DND-41 (cell line): Measurements from ENCODE around the gene GALNT18.

Experiments used
- ATAC-seq: fragments of 200-7000 bp; cut with Tn5 transposase; 3 replicates; pipeline ENCODE4 v1.9.1; 2021; ENCODE audit warnings: low read depth; ENCODE audit not compliant: insufficient read depth
- DNase-seq: peaks from one replicate; pipeline ENCODE4 v3.0.0-alpha.2; 2020
- H2AFZ ChIP-seq: 2 replicates; pipeline ENCODE4 v1.6.0; 2012; ENCODE audit warnings: low read depth, low read length
- H3K27ac ChIP-seq: 2 replicates; pipeline ENCODE4 v1.5.1; 2012; ENCODE audit warnings: low read length, inconsistent platforms
- H3K27me3 ChIP-seq: fragments of 200-600 bp; sonication (generic); 2 replicates; pipeline ENCODE4 v1.6.0; 2012; ENCODE audit warnings: low read length, mild to moderate bottlenecking, inconsistent platforms; ENCODE audit not compliant: insufficient read depth, poor library complexity
- H3K36me3 ChIP-seq: 2 replicates; pipeline ENCODE4 v1.5.1; 2012; ENCODE audit warnings: low read length, inconsistent platforms; ENCODE audit not compliant: insufficient read depth
- H3K4me1 ChIP-seq: 2 replicates; pipeline ENCODE4 v1.5.1; 2012; ENCODE audit warnings: mild to moderate bottlenecking, low read length; ENCODE audit not compliant: insufficient read depth
- H3K4me2 ChIP-seq: 2 replicates; pipeline ENCODE4 v1.6.0; 2012; ENCODE audit warnings: mild to moderate bottlenecking, moderate library complexity, low read length, inconsistent platforms; ENCODE audit not compliant: insufficient read depth
- H3K4me3 ChIP-seq, 2 experiments: fragments of 200-600 bp in 1 of 2; shearing (Covaris generic) in 1 of 2; 2 replicates each; pipeline ENCODE4 v1.5.1; 2012 to 2016; ENCODE audit warnings: inconsistent platforms in 2 of 2, low read length in 2 of 2, mild to moderate bottlenecking in 2 of 2, low read depth in 1 of 2, moderate library complexity in 1 of 2
- H3K79me2 ChIP-seq: 2 replicates; pipeline ENCODE4 v1.6.0; 2012; ENCODE audit warnings: low read length, inconsistent platforms; ENCODE audit not compliant: insufficient read depth
- H3K9ac ChIP-seq: 2 replicates; pipeline ENCODE4 v1.6.0; 2012; ENCODE audit warnings: low read depth, mild to moderate bottlenecking, inconsistent platforms, low read length, moderate library complexity
- H3K9me3 ChIP-seq: 2 replicates; pipeline ENCODE4 v1.5.1; 2012; ENCODE audit warnings: low read length, moderate library complexity, mild to moderate bottlenecking, inconsistent platforms; ENCODE audit not compliant: insufficient read depth, severe bottlenecking
- H4K20me1 ChIP-seq: 2 replicates; pipeline ENCODE4 v1.6.0; 2012; ENCODE audit warnings: low read length; ENCODE audit not compliant: insufficient read depth
- EZH2 ChIP-seq: IDR thresholded peaks from 3 replicates; pipeline ENCODE4 v1.6.1; 2012; ENCODE audit warnings: borderline replicate concordance, low read depth, mild to moderate bottlenecking, moderate library complexity, low read length, inconsistent platforms; ENCODE audit not compliant: severe bottlenecking
- TF ChIP-seq, protein P1 (sequence below): IDR thresholded peaks from 2 replicates; pipeline ENCODE4 v1.5.1; 2012; ENCODE audit warnings: borderline replicate concordance, low read length, moderate library complexity, mild to moderate bottlenecking; ENCODE audit not compliant: poor library complexity, severe bottlenecking; ENCODE audit errors: extremely low read depth

The GALNT18 gene

GRCh38 chr11:11426226-11426952, 195.4 kb downstream of the GALNT18 start:
- no peaks in the 10 kb centered on the region for H3K9me3 ChIP-seq
- H2AFZ ChIP-seq, result no peak overlapping the region
- H3K4me3 ChIP-seq, result no peak overlapping the region
- H3K4me2 ChIP-seq, result no peak overlapping the region
- no peaks in the 10 kb centered on the region for H3K79me2 ChIP-seq
- ATAC-seq (no peak), DNase-seq (no peak)
- peaks cover 8% of the 10 kb centered on the region for H3K27me3 ChIP-seq
- no peaks in the 10 kb centered on the region for H3K36me3 ChIP-seq
- H3K4me1 ChIP-seq, result no peaks in the 10 kb centered on the region
- peaks cover 5% of the 10 kb centered on the region; the same call in 1 of the 2 replicates for H4K20me1 ChIP-seq
- no peak overlapping the region for H3K9ac ChIP-seq
- no peak overlapping the region for H3K27ac ChIP-seq
- no peak for TF ChIP-seq EZH2
- TF ChIP-seq, protein P1, sequence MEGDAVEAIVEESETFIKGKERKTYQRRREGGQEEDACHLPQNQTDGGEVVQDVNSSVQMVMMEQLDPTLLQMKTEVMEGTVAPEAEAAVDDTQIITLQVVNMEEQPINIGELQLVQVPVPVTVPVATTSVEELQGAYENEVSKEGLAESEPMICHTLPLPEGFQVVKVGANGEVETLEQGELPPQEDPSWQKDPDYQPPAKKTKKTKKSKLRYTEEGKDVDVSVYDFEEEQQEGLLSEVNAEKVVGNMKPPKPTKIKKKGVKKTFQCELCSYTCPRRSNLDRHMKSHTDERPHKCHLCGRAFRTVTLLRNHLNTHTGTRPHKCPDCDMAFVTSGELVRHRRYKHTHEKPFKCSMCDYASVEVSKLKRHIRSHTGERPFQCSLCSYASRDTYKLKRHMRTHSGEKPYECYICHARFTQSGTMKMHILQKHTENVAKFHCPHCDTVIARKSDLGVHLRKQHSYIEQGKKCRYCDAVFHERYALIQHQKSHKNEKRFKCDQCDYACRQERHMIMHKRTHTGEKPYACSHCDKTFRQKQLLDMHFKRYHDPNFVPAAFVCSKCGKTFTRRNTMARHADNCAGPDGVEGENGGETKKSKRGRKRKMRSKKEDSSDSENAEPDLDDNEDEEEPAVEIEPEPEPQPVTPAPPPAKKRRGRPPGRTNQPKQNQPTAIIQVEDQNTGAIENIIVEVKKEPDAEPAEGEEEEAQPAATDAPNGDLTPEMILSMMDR, result no peak

DNA sequence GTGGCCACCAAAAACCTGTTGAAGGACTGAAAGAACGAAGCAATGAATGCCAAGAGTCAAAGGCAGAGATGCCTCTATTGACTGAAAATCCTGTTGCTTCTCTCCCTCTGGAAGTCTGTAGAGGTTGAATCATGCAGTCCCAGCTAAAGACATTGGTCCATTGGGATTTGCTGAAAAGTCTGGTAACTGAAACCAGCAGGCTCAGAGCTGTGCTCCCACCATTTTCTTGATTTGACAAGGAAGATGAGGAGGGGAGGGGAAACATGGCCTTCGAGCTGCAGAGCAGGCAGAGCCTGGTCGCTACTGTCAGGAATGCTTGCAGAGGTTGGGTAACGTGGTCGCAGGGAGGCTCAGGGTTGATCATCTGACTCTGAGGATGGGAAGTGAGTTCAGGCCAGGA, 196.0 kb downstream of the GALNT18 start:
- Histone ChIP-seq H3K27me3 (peaks cover 10% of the 10 kb centered on the region), H3K79me2 (no peaks in the 10 kb centered on the region), H3K4me3 (no peak overlapping the region), H3K9ac (no peak overlapping the region), H2AFZ (no peak overlapping the region), H4K20me1 (peaks cover 7% of the 10 kb centered on the region; the same call in 1 of the 2 replicates), H3K4me2 (no peak overlapping the region), H3K9me3 (no peaks in the 10 kb centered on the region), H3K4me1 (no peaks in the 10 kb centered on the region), H3K36me3 (no peaks in the 10 kb centered on the region), H3K27ac (no peak overlapping the region)
- TF ChIP-seq, protein P1, result no peak
- TF ChIP-seq EZH2, result no peak
- ATAC-seq (no peak), DNase-seq (no peak)

DNA sequence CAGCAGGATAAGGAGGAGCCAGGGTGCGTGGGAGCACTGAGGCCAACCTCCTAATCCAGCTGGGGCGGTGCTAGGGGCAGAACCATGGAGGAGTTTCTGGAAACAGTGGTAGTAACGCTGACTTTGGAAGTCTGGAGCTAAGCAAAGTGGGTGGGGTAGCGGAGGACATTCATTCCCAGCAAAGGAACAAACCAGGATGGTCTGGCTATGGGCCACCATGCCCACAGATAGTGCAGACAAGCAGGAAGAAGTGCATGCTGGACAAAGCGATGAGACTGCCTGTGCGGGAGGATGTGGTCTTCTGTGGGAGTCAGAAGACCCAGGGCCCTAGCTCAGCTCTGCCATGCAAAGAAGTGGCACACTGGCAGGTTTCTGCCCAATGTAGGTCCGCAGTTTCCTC, 197.1 kb downstream of the GALNT18 start:
- H3K27ac ChIP-seq, result no peak overlapping the region
- DNase-seq, result no peak
- peaks cover 7% of the 10 kb centered on the region; the same call in 1 of the 2 replicates for H4K20me1 ChIP-seq
- no peak overlapping the region for H3K4me3 ChIP-seq
- no peak for ATAC-seq
- peaks cover 10% of the 10 kb centered on the region for H3K27me3 ChIP-seq
- no peaks in the 10 kb centered on the region for H3K79me2 ChIP-seq
- no peak overlapping the region for H3K9ac ChIP-seq
- no peaks in the 10 kb centered on the region for H3K4me1 ChIP-seq
- no peaks in the 10 kb centered on the region for H3K9me3 ChIP-seq
- TF ChIP-seq, protein P1, result no peak
- TF ChIP-seq EZH2, result no peak
- no peak overlapping the region for H2AFZ ChIP-seq
- H3K36me3 ChIP-seq, result no peaks in the 10 kb centered on the region
- no peak overlapping the region for H3K4me2 ChIP-seq
